ENCODE measurements around the gene PDSS2. TPM values are rescaled to one million over a fixed set of nuclear protein-coding genes. Genes with fewer than 3 reads are reported as not detected.

Gene PDSS2
- total and polyA plus RNA-seq, 2 of the 8 experiments (the other 6 are each of a cell fraction or from before 2014, with no cell fraction given), result 10.7 to 16.1 TPM

- Histone ChIP-seq H3K4ac (replicated peaks; ENCODE audit: insufficient read length, low read depth, low read length) (no peak overlapping the region), H2BK12ac (ENCODE audit: low read depth, low read length) (no peak overlapping the region), H2BK15ac (ENCODE audit: low read length) (no peak overlapping the region), H2AK5ac (ENCODE audit: low read depth, low read length) (no peak overlapping the region), H4K5ac (ENCODE audit: insufficient read length, low read depth, low read length) (no peak overlapping the region), H3K18ac (ENCODE audit: extremely low read depth, low read length) (no peak overlapping the region), H3K9me3 (ENCODE audit: insufficient read depth in 2 of 2, low read depth in 1 of 2, low read length in 1 of 2) (no peaks in the 10 kb centered on the region), H3K9ac (replicated peaks in 1 of 4; ENCODE audit: extremely low read depth in 1 of 4, low read depth in 3 of 4, low read length in 3 of 4) (no peak overlapping the region), H3K23me2 (ENCODE audit: low read depth, low read length) (no peaks in the 10 kb centered on the region), H2BK20ac (ENCODE audit: low read length) (no peak overlapping the region), H3K27ac (ENCODE audit: low read depth, low read length) (no peak overlapping the region), H3K36me3 (ENCODE audit: control insufficient read depth in 2 of 4, insufficient read depth in 4 of 4, low read length in 3 of 4) (no peaks in the 10 kb centered on the region), H3K79me1 (ENCODE audit: low read depth, low read length) (no peaks in the 10 kb centered on the region), H3K14ac (ENCODE audit: insufficient read length) (no peak overlapping the region), H4K8ac (ENCODE audit: extremely low read depth, insufficient read depth, low read length) (no peak overlapping the region), H3K56ac (replicated peaks; ENCODE audit: insufficient read length, low read depth, low read length) (no peak overlapping the region), H3K4me2 (ENCODE audit: insufficient read depth in 1 of 2, low read depth in 2 of 2, low read length in 2 of 2) (no peak overlapping the region), H3K79me2 (ENCODE audit: control insufficient read depth in 1 of 2, insufficient read depth in 2 of 2, low read length in 2 of 2) (no peaks in the 10 kb centered on the region), H3K27me3 (replicated peaks in 1 of 4; ENCODE audit: control insufficient read depth in 3 of 4, extremely low read depth in 1 of 4, insufficient read depth in 3 of 4, low read length in 3 of 4) (no peaks in the 10 kb centered on the region), H4K91ac (replicated peaks; ENCODE audit: insufficient read length, low read length) (no peak overlapping the region), H3K23ac (ENCODE audit: insufficient read length) (no peak overlapping the region), H2AFZ (ENCODE audit: low read length) (no peak overlapping the region), H2BK5ac (ENCODE audit: low read depth, low read length) (no peak overlapping the region; the same call in 1 of the 2 replicates), H4K20me1 (replicated peaks in 1 of 2; ENCODE audit: control insufficient read depth in 1 of 2, insufficient read depth in 2 of 2, low read length in 2 of 2) (no peaks in the 10 kb centered on the region), H2BK120ac (replicated peaks; ENCODE audit: low read depth, low read length) (no peak overlapping the region), H3K4me3 (ENCODE audit: extremely low read depth in 1 of 4, insufficient read depth in 2 of 4, low read depth in 3 of 4, low read length in 4 of 4) (no peak overlapping the region), H3K4me1 (replicated peaks in 1 of 4; ENCODE audit: control insufficient read depth in 3 of 4, insufficient read depth in 4 of 4, low read length in 3 of 4) (peaks cover 0 to 5% (median 5%) of the 10 kb centered on the region in 4 experiments; a peak in 3 of 7 replicates)
- POLR2A ChIA-PET (ENCODE audit: partially characterized antibody), result no interaction called here
- DNase-seq (ENCODE audit: low read depth in 1 of 2, low spot score in 2 of 2) (no peak), FAIRE-seq (no peak)
- 66% methylated on average over 8 of the region's 8 CpGs; no CpG with 5 or more reads in 1 of the 2 experiments for WGBS, 2 experiments (ENCODE audit: extremely low coverage in 1 of 2, insufficient coverage in 1 of 2, insufficient read length in 1 of 2, insufficient replicate concordance in 2 of 2, low coverage in 1 of 2, low lambda C conversion rate in 2 of 2, missing lambda C conversion rate in 1 of 2)
- no peak for TF ChIP-seq ATF2 (IDR thresholded peaks at IDR 0.05; ENCODE audit: low read length)
- no peak for TF ChIP-seq BACH1 (IDR thresholded peaks at IDR 0.05; ENCODE audit: low read length)
- no peak for TF ChIP-seq ZNF274 (IDR thresholded peaks at IDR 0.05; ENCODE audit: borderline replicate concordance, extremely low read depth, low read length)
- no peak for TF ChIP-seq POU5F1 (IDR thresholded peaks at IDR 0.05; ENCODE audit: low read depth, low read length)
- CTCF ChIA-PET (ENCODE audit: partially characterized antibody), result interaction anchor here (0.7 to 0.8 kb wide), 2 partner anchors 24 to 109 kb away, joined by 3 read pairs; no protein-coding TSS in a partner anchor
These were observed 249.7 kb downstream of the PDSS2 start for GRCh38 chr6:107209406-107210305.
